GM21423 (cell line): ENCODE data around the gene USF1.

Source experiments
- ATAC-seq: cut with Tn5 transposase; IDR thresholded peaks from one replicate; pipeline ENCODE4 v1.9.1; 2021; ENCODE audit warnings: mild to moderate bottlenecking, moderate library complexity; ENCODE audit not compliant: unreplicated experiment

USF1 gene

GRCh38 chr1:161045736-161046604 lies at the start of gene USF1:
Gene USF1 (minus strand): TSS chr1:161045977. CDS start chr1:161043275, 2,702 bp downstream.
- peak; percentile 56 for ATAC-seq

- no peak for ATAC-seq
These were observed 49.5 kb upstream of the USF1 start for GRCh38 chr1:161095230-161095629.

- ATAC-seq = no peak
These were observed 48.7 kb upstream of the USF1 start for GRCh38 chr1:161094481-161094880.

- no peak for ATAC-seq
These were observed 46.8 kb upstream of the USF1 start for GRCh38 chr1:161092621-161093028.

- no peak for ATAC-seq
These were observed 46.2 kb upstream of the USF1 start for GRCh38 chr1:161091796-161092507.

GRCh38 chr1:161091093-161091492 lies 45.3 kb upstream of the USF1 start:
- no peak for ATAC-seq

- no peak for ATAC-seq
These were observed 44.8 kb upstream of the USF1 start for GRCh38 chr1:161090617-161091016.

- no peak for ATAC-seq
These were observed 44.2 kb upstream of the USF1 start for GRCh38 chr1:161089938-161090337.

- ATAC-seq = no peak
These were observed 43.6 kb upstream of the USF1 start, which contains the start of gene NECTIN4 for GRCh38 chr1:161089251-161089924. Gene NECTIN4 (minus strand): TSS chr1:161089558. CDS start chr1:161089296, 262 bp downstream.

GRCh38 chr1:161088587-161089110 lies 42.9 kb upstream of the USF1 start:
- no peak for ATAC-seq

GRCh38 chr1:161086457-161086856 lies 40.7 kb upstream of the USF1 start:
- ATAC-seq = no peak

GRCh38 chr1:161085165-161085564 lies 39.4 kb upstream of the USF1 start:
- no peak for ATAC-seq

- ATAC-seq = no peak
These were observed 38.8 kb upstream of the USF1 start for GRCh38 chr1:161084597-161084988.

- ATAC-seq = no peak
These were observed 38.2 kb upstream of the USF1 start for GRCh38 chr1:161083748-161084596.

- ATAC-seq = no peak
These were observed 37.4 kb upstream of the USF1 start for GRCh38 chr1:161082996-161083747.

- no peak for ATAC-seq
These were observed 36.7 kb upstream of the USF1 start for GRCh38 chr1:161082483-161082882.

- ATAC-seq = no peak
These were observed 35.7 kb upstream of the USF1 start for GRCh38 chr1:161081519-161081918.

GRCh38 chr1:161080441-161081405 lies 34.9 kb upstream of the USF1 start:
- no peak for ATAC-seq
